Thoracic aorta (tissue), 2 donors: ENCODE results near the gene GABRB3. TPM values are rescaled to one million over a fixed set of nuclear protein-coding genes. Genes with fewer than 3 reads are reported as not detected.
"Not testable (repeated sequence)": the region's sequence is repeated elsewhere in the genome, so short reads cannot be mapped to it uniquely, and the experiment has no call there.

Experiments used
- ATAC-seq: fragments of 150-250 bp; one replicate; pipeline ENCODE4 v1.8.0; 2017; ENCODE audit warnings: low read depth; ENCODE audit not compliant: insufficient number of reproducible peaks, low FRiP score
- DNase-seq: peaks from one replicate; pipeline ENCODE4 v3.0.0-alpha.2; 2020; ENCODE audit warnings: low spot score
- H3K27ac ChIP-seq, 2 donors: fragments of 200-600 bp; sonication (generic); 1 replicate in 1 of 2; 2 replicates in 1 of 2; pipeline ENCODE4 v1.5.1; 2016; ENCODE audit warnings: mild to moderate bottlenecking in 2 of 2, moderate library complexity in 2 of 2
- H3K27me3 ChIP-seq: fragments of 200-600 bp; sonication (generic); replicated peaks from 2 replicates; pipeline ENCODE4 v1.6.0; 2016; ENCODE audit warnings: mild to moderate bottlenecking; ENCODE audit not compliant: insufficient read depth
- H3K36me3 ChIP-seq: fragments of 200-600 bp; sonication (generic); one replicate; pipeline ENCODE4 v1.5.1; 2016
- H3K4me1 ChIP-seq, 2 donors: fragments of 200-600 bp; sonication (generic); 1 replicate in 1 of 2; 2 replicates in 1 of 2; pipeline versions ENCODE4 v1.5.1 to v1.6.0; 2016; ENCODE audit warnings: low read depth in 2 of 2, mild to moderate bottlenecking in 1 of 2; ENCODE audit not compliant: control insufficient read depth in 1 of 2
- H3K4me3 ChIP-seq: fragments of 200-600 bp; sonication (generic); 2 replicates; pipeline ENCODE4 v1.5.1; 2016; ENCODE audit warnings: mild to moderate bottlenecking
- H3K9me3 ChIP-seq: fragments of 200-600 bp; sonication (generic); 2 replicates; pipeline ENCODE4 v1.5.1; 2016
- CTCF ChIP-seq: fragments of 200-600 bp; sonication (generic); IDR thresholded peaks from one replicate; pipeline ENCODE4 v1.5.1; 2019; ENCODE audit warnings: antibody characterized with exemption
- total RNA-seq, 2 donors: library from RNA; depleted of rRNA; stranded (reverse); fragments of >200 nt; gene quantifications; one replicate each; pipeline versions ENCODE4 v1.1.0 to v1.2.3, GENCODE V29; 2016

Gene GABRB3
- total RNA-seq, 2 donors from 2014 or later: 0.54 to 2.0 TPM

- no peak for TF ChIP-seq CTCF
- Histone ChIP-seq H3K9me3 (no peaks in the 10 kb centered on the region), H3K27me3 (no peaks in the 10 kb centered on the region), H3K27ac (no peak overlapping the region), H3K4me3 (no peak overlapping the region), H3K4me1 (no peaks in the 10 kb centered on the region), H3K36me3 (no peaks in the 10 kb centered on the region)
- no peak for DNase-seq
- no peak for ATAC-seq
Observed at GRCh38 chr15:26724381-26725150, 48.3 kb downstream of the GABRB3 start.

- Histone ChIP-seq H3K4me3 (no peak overlapping the region), H3K27ac (no peak overlapping the region), H3K27me3 (no peaks in the 10 kb centered on the region), H3K4me1 (no peaks in the 10 kb centered on the region), H3K36me3 (no peaks in the 10 kb centered on the region), H3K9me3 (no peaks in the 10 kb centered on the region)
- TF ChIP-seq CTCF: no peak
- ATAC-seq (no peak), DNase-seq (no peak)
Observed at GRCh38 chr15:26722621-26723160, 50.2 kb downstream of the GABRB3 start.

GRCh38 chr15:26721232-26721967 lies 51.5 kb downstream of the GABRB3 start:
- H3K36me3 ChIP-seq: no peaks in the 10 kb centered on the region
- no peak overlapping the region for H3K4me3 ChIP-seq
- ATAC-seq (no peak), DNase-seq (no peak)
- H3K27me3 ChIP-seq: no peaks in the 10 kb centered on the region
- H3K9me3 ChIP-seq: no peaks in the 10 kb centered on the region
- no peak overlapping the region for H3K27ac ChIP-seq
- H3K4me1 ChIP-seq: no peaks in the 10 kb centered on the region
- no peak for TF ChIP-seq CTCF

- H3K4me1 ChIP-seq: no peaks in the 10 kb centered on the region
- no peaks in the 10 kb centered on the region for H3K36me3 ChIP-seq
- no peak for ATAC-seq
- no peak for TF ChIP-seq CTCF
- H3K27me3 ChIP-seq: no peaks in the 10 kb centered on the region
- DNase-seq: no peak
- no peaks in the 10 kb centered on the region for H3K9me3 ChIP-seq
- H3K27ac ChIP-seq: no peak overlapping the region
- H3K4me3 ChIP-seq: no peak overlapping the region
Observed at GRCh38 chr15:26720546-26720945, 52.3 kb downstream of the GABRB3 start.

GRCh38 chr15:26719866-26720265 lies 53.0 kb downstream of the GABRB3 start:
- not testable (repeated sequence) for H3K27ac ChIP-seq, H3K4me3 ChIP-seq, H3K27me3 ChIP-seq, DNase-seq, H3K36me3 ChIP-seq, H3K9me3 ChIP-seq, H3K4me1 ChIP-seq, ATAC-seq
